NCI-H2107 treated with DMSO at 0.1 percent for 48 hours (cell line): Measurements from ENCODE around the gene TSPAN5.
"Not testable (repeated sequence)": the region's sequence is repeated elsewhere in the genome, so short reads cannot be mapped to it uniquely, and the experiment has no call there.

Source experiments
- DNase-seq: peaks from one replicate; lab custom pipeline; 2025; ENCODE audit not compliant: unreplicated experiment; lab: John Stamatoyannopoulos, UW

The TSPAN5 gene

GRCh38 chr4:98558471-98559169, 99.8 kb downstream of the TSPAN5 start:
- no peak for DNase-seq

DNA sequence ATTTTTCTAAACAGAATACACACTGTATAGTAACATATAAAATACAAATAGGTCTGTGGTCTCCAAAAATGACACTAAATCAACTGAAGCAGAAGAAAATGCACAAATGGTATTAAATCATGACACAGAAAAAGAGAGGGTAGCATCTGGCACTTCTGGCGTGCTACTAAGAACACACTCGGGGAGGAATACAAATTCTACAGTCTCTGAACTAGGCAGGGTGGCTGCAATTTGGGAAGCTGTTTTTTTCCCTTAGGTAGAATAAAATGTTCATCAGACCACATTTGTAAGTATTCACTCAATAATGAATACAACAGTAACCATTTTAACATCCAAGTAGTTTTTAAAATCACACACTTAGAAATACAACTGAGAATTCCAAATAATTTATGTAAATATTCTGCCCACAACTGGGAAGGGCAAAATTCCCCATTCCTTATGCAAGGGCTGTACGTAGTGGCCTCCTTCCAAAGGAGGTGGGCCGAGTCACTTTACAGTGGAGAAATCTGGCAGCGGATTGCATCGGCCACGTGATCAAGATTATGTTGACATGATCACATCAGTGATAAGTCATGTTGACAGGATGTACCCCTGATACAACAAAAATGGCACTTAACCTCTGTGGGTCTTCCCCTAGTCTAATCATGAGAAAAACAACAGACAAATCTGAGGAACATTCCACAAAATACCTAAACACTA, 101.1 kb downstream of the TSPAN5 start:
- no peak for DNase-seq

DNA sequence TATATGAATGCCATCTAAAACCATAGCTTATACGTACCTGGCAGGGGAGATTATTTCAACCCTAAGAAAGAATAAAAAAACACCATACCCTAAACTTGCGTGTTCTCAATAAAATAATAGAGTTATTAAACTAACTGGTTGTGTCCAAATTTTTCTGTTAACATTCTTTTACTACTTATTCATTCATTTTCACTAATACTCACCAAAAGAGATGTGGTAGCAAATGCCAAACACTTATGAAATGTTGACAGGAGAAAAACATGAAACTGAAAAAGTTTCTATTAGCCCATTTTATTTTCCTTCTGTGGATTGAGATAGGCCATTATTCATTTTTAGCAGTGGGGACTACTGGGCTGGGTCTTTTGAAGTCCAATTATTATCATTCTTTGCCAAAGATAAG, 102.0 kb downstream of the TSPAN5 start:
- no peak for DNase-seq

DNA sequence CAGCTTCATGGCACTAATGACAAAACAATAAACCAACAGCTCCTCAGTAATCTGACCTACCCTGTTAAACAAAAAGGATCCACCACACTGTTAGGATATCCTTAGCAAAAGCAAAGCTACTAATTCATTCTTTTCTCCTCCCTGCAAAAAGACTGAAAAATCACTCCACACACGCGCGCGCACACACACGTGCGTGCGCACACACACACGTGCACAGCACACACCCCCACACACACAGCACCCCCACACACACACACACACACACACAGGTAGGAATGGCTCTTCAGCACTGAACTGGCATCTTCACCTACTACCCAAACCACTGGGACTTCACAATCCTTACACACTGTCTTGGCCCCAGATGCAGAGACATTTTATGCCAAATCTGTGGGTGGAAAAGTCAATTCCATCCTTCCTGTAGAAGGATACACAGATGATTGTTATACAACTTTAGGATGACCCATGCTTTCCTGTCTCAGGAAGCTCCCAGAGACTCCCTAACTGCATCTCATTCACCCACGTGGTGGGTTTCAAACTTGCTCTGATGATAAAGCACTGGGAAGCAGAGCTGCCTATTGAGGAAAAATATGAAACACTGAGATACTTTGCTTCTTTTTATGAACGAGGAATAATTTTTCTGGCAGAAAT, 102.5 kb downstream of the TSPAN5 start:
- no peak for DNase-seq

DNA sequence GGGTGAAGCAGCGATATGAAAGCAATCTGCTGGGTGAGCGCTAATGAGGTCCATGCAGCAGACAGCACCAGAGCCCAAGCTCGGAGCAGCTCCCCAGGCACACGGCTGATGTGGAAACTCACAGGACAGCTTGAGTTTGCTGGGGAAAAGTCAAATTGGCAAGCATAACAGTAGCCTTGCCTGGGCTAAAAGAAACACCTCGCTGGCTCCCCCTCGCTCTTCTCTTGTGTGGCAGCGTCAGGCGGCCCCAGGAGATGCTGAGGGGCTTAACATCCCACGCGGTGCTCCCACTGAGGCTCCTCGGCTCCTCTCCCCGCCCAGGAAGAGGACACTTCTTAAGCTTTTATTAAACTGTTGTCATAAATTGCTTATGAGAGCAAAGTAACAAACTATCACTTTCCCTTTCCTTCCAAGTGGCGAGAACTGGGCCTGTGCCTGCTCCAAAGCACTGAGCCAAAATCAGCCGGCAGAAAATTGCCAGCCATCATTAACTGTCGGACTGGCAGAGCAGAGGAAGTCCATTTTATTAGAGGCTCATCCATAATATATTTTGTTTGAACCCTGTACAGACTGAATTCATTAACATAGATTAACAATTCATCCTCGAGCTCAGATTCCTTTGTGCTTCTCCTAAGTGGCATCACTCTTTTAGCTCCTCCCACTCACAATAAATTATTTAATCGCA, 111.4 kb downstream of the TSPAN5 start:
- no peak for DNase-seq

DNA sequence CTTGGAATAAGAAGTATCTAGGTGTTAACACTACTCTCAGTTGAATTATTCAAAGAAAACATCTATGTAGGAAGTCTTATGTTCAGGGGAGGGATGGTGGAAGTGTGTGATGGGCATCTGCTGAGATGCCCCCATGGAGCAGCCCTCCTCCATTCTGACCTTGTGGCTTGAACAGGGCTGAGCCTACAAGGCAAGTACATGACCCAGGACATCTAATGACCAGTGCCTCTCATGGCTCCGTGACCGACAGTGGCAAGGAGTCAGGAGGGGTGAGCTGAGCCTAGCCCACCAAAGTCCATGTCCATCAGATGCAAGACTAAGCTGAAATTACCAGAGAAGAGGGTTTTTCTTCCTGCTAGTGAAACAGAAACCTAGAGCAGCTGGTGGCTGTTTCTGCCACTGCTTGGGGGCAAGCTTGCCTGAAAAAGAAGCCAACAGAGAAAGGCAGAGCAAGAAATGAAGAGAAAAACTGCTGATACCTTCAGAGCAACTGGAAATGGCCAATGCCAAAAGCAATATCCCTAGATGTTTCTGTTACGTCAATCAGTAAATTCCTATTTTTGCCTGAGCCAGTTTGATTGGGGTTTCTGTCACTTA, 113.5 kb downstream of the TSPAN5 start:
- DNase-seq, result no peak

- no peak for DNase-seq
Observed at GRCh38 chr4:98544141-98544817, 114.1 kb downstream of the TSPAN5 start.

DNA sequence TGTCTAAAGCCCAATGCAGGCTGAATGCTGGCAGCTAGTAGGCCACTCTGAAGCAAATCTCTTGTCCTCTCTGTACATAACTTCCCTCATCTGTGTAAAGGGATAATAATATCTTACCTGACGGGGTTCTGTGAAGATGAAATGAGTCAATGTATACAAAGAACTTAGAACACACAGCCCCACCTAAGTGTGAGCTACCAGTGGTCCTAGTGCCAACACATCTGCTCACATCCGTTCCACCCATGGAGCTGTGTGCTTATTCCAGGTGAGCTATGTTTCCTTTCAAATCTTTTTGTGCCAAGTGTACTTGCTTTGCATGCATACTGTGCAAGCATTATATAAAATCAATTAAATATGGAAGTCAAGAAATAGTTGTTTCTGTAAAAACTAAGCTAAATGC, 116.4 kb downstream of the TSPAN5 start:
- DNase-seq, result no peak

- no peak for DNase-seq
Observed at GRCh38 chr4:98540803-98541202, 117.6 kb downstream of the TSPAN5 start.

- no peak for DNase-seq
Observed at GRCh38 chr4:98539741-98540140, 118.7 kb downstream of the TSPAN5 start.

- no peak for DNase-seq
Observed at GRCh38 chr4:98539299-98539698, 119.1 kb downstream of the TSPAN5 start.

DNA sequence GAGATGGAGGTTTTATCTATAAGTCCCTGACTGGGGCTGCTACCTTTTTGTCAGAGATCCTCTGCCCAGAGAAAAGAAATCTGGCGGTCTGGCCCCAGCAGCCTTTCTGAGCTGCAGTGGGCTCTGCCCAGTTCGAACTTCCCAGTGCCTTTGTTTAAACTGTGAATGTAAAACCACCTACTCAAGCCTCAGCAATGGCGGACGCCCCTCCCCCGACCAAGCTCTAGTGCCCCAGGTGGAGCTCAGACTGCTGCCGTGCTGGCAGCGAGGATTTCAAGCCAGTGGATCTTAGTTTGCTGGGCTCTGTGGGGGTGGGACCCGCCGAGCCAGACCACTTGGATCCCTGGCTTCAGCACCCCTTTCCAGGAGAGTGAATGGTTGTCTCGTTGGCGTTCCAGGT, 121.8 kb downstream of the TSPAN5 start:
- DNase-seq, result no peak

DNA sequence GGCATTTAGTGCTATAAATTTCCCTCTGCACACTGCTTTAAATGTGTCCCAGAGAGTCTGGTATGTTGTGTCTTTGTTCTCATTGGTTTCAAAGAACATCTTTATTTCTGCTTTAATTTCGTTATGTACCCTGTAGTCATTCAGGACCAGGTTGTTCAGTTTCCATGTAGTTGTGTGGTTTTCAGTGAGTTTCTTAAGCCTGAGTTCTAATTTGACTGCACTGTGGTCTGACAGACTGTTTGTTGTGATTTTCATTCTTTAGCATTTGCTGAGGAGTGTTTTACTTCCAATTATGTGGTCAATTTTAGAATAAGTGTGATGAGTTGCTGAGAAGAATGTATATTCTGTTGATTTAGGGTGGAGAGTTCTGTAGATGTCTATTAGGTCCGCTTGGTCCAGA, 124.3 kb downstream of the TSPAN5 start:
- DNase-seq, result not testable (repeated sequence)

GRCh38 chr4:98530572-98530971, 127.8 kb downstream of the TSPAN5 start:
- DNase-seq, result no peak

GRCh38 chr4:98529970-98530569, 128.3 kb downstream of the TSPAN5 start:
- DNase-seq, result no peak

- DNase-seq, result no peak
Observed at GRCh38 chr4:98528882-98529281, 129.5 kb downstream of the TSPAN5 start.

DNA sequence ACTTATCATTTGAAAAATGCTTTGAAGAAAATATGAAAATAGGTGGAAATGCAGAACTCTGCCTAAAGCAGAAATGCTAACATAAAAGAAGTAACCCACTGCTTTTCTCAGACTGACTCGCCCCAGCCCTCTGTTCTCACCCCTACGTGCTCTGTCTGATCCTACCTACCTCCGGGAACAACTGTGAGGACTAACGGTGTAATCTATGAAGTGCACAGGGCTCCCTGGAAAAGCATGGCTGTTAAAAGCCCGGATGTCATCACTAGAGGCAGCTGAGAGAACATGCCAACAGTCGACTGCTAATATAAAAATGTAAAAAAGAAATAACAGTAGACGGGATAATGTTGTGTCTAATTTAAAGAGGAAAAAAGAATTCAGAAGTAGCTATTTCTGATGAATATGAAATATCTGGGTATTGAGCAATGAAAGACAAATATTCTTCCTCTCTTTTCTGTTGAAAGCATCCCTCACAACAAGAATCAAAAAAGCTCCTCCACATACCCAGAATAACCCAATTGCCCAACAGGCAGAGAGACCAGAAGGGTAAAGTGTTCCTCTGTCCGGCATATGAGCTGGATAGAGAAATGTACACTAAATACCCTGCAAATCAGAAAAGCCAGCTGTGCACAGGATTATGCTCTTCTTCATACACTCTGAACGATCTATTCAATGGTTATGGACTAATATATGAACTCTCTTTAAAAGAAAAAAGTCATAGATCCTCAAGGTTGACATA, 130.7 kb downstream of the TSPAN5 start:
- DNase-seq, result no peak

GRCh38 chr4:98524230-98524629, 134.2 kb downstream of the TSPAN5 start:
- DNase-seq, result no peak

- no peak for DNase-seq
Observed at GRCh38 chr4:98522636-98523395, 135.6 kb downstream of the TSPAN5 start.
